ENCODE data around the gene GPR180.
"Not testable (repeated sequence)": the region's sequence is repeated elsewhere in the genome, so short reads cannot be mapped to it uniquely, and the experiment has no call there.

Gene GPR180

DNA sequence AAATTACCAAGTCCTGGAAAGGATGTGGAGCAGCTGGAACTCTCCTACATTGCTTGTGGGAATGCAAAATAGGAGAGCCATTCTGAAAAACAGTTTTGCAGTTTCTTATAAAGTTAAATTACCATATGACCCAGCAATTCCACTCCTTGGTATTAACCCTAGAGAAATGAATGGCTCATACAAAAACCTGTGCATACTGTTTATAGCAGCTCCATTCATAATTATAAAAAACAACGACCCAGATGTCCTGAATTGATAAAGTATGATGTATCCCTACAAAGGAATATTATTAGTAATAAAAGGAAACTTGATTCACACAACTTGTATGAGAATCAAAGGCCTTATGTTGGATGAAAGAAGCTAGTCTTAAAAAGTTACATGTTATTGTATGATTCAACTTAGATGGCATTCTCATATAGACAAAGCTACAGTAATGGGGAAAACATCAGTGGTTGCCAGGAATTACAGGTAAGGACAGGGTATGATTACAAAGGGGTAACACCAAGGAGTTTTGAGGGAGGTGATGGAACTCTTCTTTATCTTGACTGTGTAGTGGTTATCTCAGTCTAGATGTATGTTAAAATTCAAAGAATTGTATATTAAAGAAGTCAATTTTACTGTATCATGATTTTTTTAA, 35.4 kb downstream of the GPR180 start:
- no peak overlapping the region for H3K4me3 ChIP-seq (replicated peaks; ENCODE audit: low read depth, low read length)
- DNase-seq (ENCODE audit: extremely low read depth, low read depth) = no peak
- TF ChIP-seq, protein P1, sequence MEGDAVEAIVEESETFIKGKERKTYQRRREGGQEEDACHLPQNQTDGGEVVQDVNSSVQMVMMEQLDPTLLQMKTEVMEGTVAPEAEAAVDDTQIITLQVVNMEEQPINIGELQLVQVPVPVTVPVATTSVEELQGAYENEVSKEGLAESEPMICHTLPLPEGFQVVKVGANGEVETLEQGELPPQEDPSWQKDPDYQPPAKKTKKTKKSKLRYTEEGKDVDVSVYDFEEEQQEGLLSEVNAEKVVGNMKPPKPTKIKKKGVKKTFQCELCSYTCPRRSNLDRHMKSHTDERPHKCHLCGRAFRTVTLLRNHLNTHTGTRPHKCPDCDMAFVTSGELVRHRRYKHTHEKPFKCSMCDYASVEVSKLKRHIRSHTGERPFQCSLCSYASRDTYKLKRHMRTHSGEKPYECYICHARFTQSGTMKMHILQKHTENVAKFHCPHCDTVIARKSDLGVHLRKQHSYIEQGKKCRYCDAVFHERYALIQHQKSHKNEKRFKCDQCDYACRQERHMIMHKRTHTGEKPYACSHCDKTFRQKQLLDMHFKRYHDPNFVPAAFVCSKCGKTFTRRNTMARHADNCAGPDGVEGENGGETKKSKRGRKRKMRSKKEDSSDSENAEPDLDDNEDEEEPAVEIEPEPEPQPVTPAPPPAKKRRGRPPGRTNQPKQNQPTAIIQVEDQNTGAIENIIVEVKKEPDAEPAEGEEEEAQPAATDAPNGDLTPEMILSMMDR (IDR thresholded peaks at IDR 0.05; ENCODE audit: low read depth, low read length, missing control alignments) = no peak

DNA sequence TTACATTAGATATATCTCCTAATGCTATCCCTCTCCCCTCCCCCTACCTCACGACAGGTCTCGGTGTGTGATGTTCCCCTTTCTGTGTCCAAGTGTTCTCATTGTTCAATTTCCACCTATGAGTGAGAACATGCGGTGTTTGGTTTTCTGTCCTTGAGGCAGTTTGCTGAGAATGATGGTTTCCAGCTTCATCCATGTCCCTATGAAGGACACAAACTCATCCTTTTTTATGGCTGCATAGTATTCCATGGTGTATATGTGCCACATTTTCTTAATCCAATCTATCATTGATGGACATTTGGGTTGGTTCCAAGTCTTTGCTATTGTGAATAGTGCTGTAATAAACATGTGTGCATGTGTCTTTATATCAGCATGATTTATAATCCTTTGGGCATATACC, 36.0 kb downstream of the GPR180 start:
- DNase-seq (ENCODE audit: extremely low read depth, low read depth); H3K4me3 ChIP-seq (replicated peaks; ENCODE audit: low read depth, low read length): not testable (repeated sequence)

GRCh38 chr13:94640721-94641120, 39.1 kb downstream of the GPR180 start:
- TF ChIP-seq, protein P1 (IDR thresholded peaks at IDR 0.05; ENCODE audit: low read depth, low read length, missing control alignments) = no peak
- no peak for DNase-seq (ENCODE audit: extremely low read depth, low read depth)
- no peak overlapping the region for H3K4me3 ChIP-seq (replicated peaks; ENCODE audit: low read depth, low read length)

GRCh38 chr13:94641409-94641941, 39.8 kb downstream of the GPR180 start:
- DNase-seq (ENCODE audit: extremely low read depth, low read depth) = peak; percentile 61
- TF ChIP-seq, protein P1 (IDR thresholded peaks at IDR 0.05; ENCODE audit: low read depth, low read length, missing control alignments) = no peak
- H3K4me3 ChIP-seq (replicated peaks; ENCODE audit: low read depth, low read length) = peak overlapping the region; percentile 10

GRCh38 chr13:94646904-94647303, 45.2 kb downstream of the GPR180 start:
- TF ChIP-seq, protein P1 (IDR thresholded peaks at IDR 0.05; ENCODE audit: low read depth, low read length, missing control alignments) = no peak
- DNase-seq (ENCODE audit: extremely low read depth, low read depth) = no peak
- H3K4me3 ChIP-seq (replicated peaks; ENCODE audit: low read depth, low read length) = no peak overlapping the region

GRCh38 chr13:94656176-94656575, 54.5 kb downstream of the GPR180 start:
- DNase-seq (ENCODE audit: extremely low read depth, low read depth) = no peak
- no peak overlapping the region for H3K4me3 ChIP-seq (replicated peaks; ENCODE audit: low read depth, low read length)
- TF ChIP-seq, protein P1 (IDR thresholded peaks at IDR 0.05; ENCODE audit: low read depth, low read length, missing control alignments) = no peak

DNA sequence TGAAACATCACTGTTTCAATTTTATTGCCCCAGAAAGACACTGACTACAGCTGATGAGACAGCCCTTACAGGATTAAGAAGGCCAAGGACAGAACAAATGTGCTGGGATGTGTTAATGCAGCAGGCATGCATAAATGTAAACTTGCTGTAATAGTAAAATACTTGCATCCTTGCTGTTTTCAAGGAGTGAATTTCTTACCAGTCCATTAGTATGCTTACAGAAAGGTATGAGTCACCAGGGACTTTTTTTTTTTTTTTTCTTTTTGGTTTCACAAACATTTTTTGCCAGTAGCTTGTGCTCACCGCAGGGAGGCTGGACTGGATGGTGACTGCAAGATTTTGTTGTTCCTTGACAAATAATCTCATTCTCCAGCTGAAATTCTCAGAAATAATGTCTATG, 55.1 kb downstream of the GPR180 start:
- DNase-seq (ENCODE audit: extremely low read depth, low read depth) = peak; percentile 78
- TF ChIP-seq, protein P1 (IDR thresholded peaks at IDR 0.05; ENCODE audit: low read depth, low read length, missing control alignments) = no peak
- H3K4me3 ChIP-seq (replicated peaks; ENCODE audit: low read depth, low read length) = no peak overlapping the region

All from HFF-Myc (cell line).